HuH-7 (cell line): ENCODE measurements around the gene PARP1.
"Not testable (repeated sequence)": the region's sequence is repeated elsewhere in the genome, so short reads cannot be mapped to it uniquely, and the experiment has no call there.

Experiments
- DNase-seq: peaks from one replicate; pipeline ENCODE4 v3.0.0; 2011; ENCODE audit warnings: low spot score

PARP1 gene

GRCh38 chr1:226407497-226408284 lies at the start of gene PARP1:
Gene PARP1, minus strand, starts transcription at chr1:226408093. Its CDS starts 164 bp downstream, at chr1:226407929.
- DNase-seq: peak; percentile 93

GRCh38 chr1:226457307-226457712 lies 49.4 kb upstream of the PARP1 start:
- no peak for DNase-seq

GRCh38 chr1:226455843-226456242 lies 48.0 kb upstream of the PARP1 start:
- DNase-seq: no peak

- no peak for DNase-seq
Observed at GRCh38 chr1:226454349-226454748, 46.5 kb upstream of the PARP1 start.

GRCh38 chr1:226453015-226453704 lies 45.3 kb upstream of the PARP1 start:
- DNase-seq: no peak

GRCh38 chr1:226450688-226451087 lies 42.8 kb upstream of the PARP1 start:
- DNase-seq: no peak

- DNase-seq: no peak
Observed at GRCh38 chr1:226449823-226450222, 41.9 kb upstream of the PARP1 start.

- no peak for DNase-seq
Observed at GRCh38 chr1:226447932-226448665, 40.2 kb upstream of the PARP1 start.

GRCh38 chr1:226446094-226446493 lies 38.2 kb upstream of the PARP1 start:
- DNase-seq: no peak

GRCh38 chr1:226444901-226445300 lies 37.0 kb upstream of the PARP1 start:
- DNase-seq: no peak

- DNase-seq: no peak
Observed at GRCh38 chr1:226443439-226443838, 35.5 kb upstream of the PARP1 start.

GRCh38 chr1:226443033-226443432 lies 35.1 kb upstream of the PARP1 start:
- no peak for DNase-seq

- no peak for DNase-seq
Observed at GRCh38 chr1:226441629-226442028, 33.7 kb upstream of the PARP1 start.

GRCh38 chr1:226440512-226440911 lies 32.6 kb upstream of the PARP1 start:
- no peak for DNase-seq

- DNase-seq: no peak
Observed at GRCh38 chr1:226438007-226438406, 30.1 kb upstream of the PARP1 start.

GRCh38 chr1:226436855-226437491 lies 29.1 kb upstream of the PARP1 start:
- DNase-seq: no peak

GRCh38 chr1:226436472-226436854 lies 28.6 kb upstream of the PARP1 start:
- DNase-seq: no peak

GRCh38 chr1:226433341-226433720 lies 25.4 kb upstream of the PARP1 start:
- no peak for DNase-seq

GRCh38 chr1:226432586-226433340 lies 24.9 kb upstream of the PARP1 start:
- DNase-seq: no peak

- DNase-seq: not testable (repeated sequence)
Observed at GRCh38 chr1:226431898-226432297, 24.0 kb upstream of the PARP1 start.

- no peak for DNase-seq
Observed at GRCh38 chr1:226429858-226430715, 22.2 kb upstream of the PARP1 start.
